ENCODE results near the gene ODAD3. TPM values are rescaled to one million over a fixed set of nuclear protein-coding genes. Genes with fewer than 3 reads are reported as not detected.
A peak's percentile ranks its signal among the peaks of the same experiment; 100 is the strongest.
"Not testable (repeated sequence)": the region's sequence is repeated elsewhere in the genome, so short reads cannot be mapped to it uniquely, and the experiment has no call there.

Gene ODAD3
- total RNA-seq, 2 donors from 2014 or later: 0.30 to 0.95 TPM

GRCh38 chr19:11400798-11401197, 34.1 kb downstream of the ODAD3 start:
- Mint-ChIP-seq H3K9me3 (no peaks in the 10 kb centered on the region), H3K27ac (no peak overlapping the region), H3K36me3 (no peaks in the 10 kb centered on the region)
- no peak for DNase-seq (ENCODE audit: low spot score in 2 of 2)
- ATAC-seq: no peak

DNA sequence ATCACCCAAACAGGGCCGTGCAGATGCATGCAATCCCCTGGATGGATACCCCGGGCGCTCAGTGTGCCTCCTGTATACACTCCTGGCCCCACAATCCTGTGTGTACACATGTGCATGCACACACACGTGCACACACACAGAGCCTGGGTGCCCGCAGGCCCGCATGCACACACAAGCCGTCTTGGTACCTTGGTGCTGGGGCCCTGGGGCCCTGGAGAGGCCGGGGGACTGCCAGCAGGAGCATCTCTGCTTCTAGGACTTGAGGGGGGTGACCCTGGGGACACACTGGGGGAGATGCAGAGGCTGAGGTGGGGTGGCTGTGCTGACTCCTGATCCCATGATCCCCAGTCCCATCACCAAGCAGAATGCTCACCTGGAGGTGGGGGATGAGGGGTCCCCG, 35.3 kb downstream of the ODAD3 start:
- Mint-ChIP-seq H3K27ac (no peak overlapping the region), H3K9me3 (no peaks in the 10 kb centered on the region), H3K36me3 (no peaks in the 10 kb centered on the region)
- DNase-seq (ENCODE audit: low spot score in 2 of 2) (no peak), ATAC-seq (no peak)

GRCh38 chr19:11397089-11397610, 37.8 kb downstream of the ODAD3 start:
- DNase-seq (ENCODE audit: low spot score in 2 of 2): no peak
- no peaks in the 10 kb centered on the region for H3K36me3 Mint-ChIP-seq
- ATAC-seq: no peak
- H3K27ac Mint-ChIP-seq: no peak overlapping the region
- no peaks in the 10 kb centered on the region for H3K9me3 Mint-ChIP-seq

DNA sequence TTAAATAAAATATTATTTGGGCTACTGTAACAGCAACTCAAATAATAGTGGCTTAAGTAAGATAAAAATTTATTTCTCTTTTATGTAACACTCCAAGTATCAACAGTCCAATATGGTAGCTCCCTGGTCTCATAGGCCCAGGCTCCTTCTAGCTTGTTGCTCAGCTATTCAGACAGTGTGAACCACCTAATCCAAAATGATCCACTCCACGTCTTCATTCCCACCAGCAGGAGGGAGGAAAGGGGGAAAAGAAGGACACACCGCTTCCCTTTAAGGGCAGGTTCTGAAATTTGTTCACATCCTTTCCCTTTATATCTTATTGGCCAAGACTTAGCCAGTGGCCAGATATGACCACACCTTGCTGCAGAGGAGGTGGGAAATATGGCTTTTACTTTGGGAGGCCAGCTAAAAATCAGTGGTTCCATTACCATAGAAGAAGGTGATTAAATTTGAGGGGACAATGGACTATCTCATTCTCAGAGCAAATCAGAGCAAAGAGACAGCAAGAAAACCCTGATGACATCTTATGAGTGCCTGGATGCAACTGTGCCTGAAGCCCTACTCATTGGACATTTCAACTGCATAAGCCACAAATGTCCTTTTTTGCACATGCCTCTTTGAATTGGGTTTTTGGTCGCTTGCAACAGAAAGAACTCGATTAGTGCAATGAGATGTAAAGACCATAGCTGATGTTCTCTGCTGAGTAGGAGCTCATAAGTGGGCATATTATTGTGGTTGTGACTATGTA, 43.8 kb downstream of the ODAD3 start:
- no peak for DNase-seq (ENCODE audit: low spot score in 2 of 2)
- Mint-ChIP-seq H3K9me3 (no peaks in the 10 kb centered on the region), H3K36me3 (no peaks in the 10 kb centered on the region), H3K27ac (no peak overlapping the region)
- ATAC-seq: no peak

DNA sequence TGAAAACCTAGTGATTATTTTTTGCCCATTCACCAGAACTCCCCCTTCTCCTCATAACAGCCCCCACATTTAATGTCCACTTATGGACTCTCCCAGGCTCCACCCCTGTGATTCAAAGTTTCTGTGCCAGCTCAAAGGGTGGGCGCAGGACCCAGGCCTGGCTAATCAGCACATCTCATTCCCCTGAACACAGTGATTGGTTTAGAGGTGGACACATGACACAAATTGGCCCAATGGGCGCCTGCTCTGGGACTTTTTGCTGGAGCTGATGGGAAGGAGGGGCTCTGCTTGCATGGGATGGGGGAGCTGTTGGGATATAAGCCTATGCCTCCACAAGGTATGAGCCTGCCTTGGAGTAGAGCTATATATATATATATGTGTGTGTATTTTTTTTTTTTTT, 44.6 kb downstream of the ODAD3 start:
- Mint-ChIP-seq H3K36me3 (no peaks in the 10 kb centered on the region), H3K27ac (no peak overlapping the region), H3K9me3 (no peaks in the 10 kb centered on the region)
- no peak for DNase-seq (ENCODE audit: low spot score in 2 of 2)
- no peak for ATAC-seq

GRCh38 chr19:11387162-11388034, 47.5 kb downstream of the ODAD3 start:
- ATAC-seq: no peak
- Mint-ChIP-seq H3K27ac (no peak overlapping the region), H3K9me3 (no peaks in the 10 kb centered on the region)

GRCh38 chr19:11384778-11385129, 50.2 kb downstream of the ODAD3 start:
- ATAC-seq: no peak
- no peak for DNase-seq (ENCODE audit: low spot score in 2 of 2)
- H3K36me3 Mint-ChIP-seq: peaks cover 5 to 7% of the 10 kb centered on the region in 2 donors
- H3K27ac Mint-ChIP-seq: no peak overlapping the region
- H3K9me3 Mint-ChIP-seq: no peaks in the 10 kb centered on the region

More at GRCh38 chr19:11387162-11388034, 47.5 kb downstream of the ODAD3 start:
- H3K36me3 Mint-ChIP-seq: no peaks in the 10 kb centered on the region
- DNase-seq (ENCODE audit: low spot score in 2 of 2): no peak

DNA sequence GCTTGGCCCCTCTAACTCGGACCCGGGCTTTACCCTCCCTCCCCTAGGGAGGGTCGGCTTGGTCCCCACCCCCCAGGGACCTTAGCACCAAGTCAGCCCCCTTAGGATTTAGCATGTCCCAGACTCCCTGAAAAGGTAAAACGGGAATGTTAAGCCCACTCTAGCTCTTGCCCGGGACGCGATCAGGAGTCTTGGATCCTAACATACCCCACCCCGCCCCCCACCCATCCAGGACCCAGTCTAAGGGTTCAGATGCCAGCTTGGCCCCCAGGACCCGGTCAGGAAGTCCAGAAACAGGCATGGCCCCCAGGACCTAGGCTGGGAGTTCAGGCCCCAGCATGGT, 51.2 kb downstream of the ODAD3 start:
- DNase-seq (ENCODE audit: low spot score in 2 of 2) (no peak), ATAC-seq (no peak)
- Mint-ChIP-seq H3K27ac (no peak overlapping the region), H3K9me3 (no peaks in the 10 kb centered on the region), H3K36me3 (peaks cover 6 to 7% of the 10 kb centered on the region in 2 donors)

- Mint-ChIP-seq H3K27ac (peak overlapping the region in 1 of 2 donors; percentile 93), H3K36me3 (peaks cover 6 to 7% of the 10 kb centered on the region in 2 donors), H3K9me3 (no peaks in the 10 kb centered on the region)
- ATAC-seq (no peak), DNase-seq (ENCODE audit: low spot score in 2 of 2) (peak in 1 of 2 donors; percentile 71)
These were observed 51.8 kb downstream of the ODAD3 start for GRCh38 chr19:11382898-11383705.

- Mint-ChIP-seq H3K36me3 (peaks cover 12 to 25% of the 10 kb centered on the region in 2 donors), H3K9me3 (no peaks in the 10 kb centered on the region), H3K27ac (peak overlapping the region; percentile 93 to 100)
- peak; percentile 95 to 96 for DNase-seq (ENCODE audit: low spot score in 2 of 2)
- peak; percentile 84 to 86 for ATAC-seq
These were observed 54.0 kb downstream of the ODAD3 start for GRCh38 chr19:11380653-11381537.

DNA sequence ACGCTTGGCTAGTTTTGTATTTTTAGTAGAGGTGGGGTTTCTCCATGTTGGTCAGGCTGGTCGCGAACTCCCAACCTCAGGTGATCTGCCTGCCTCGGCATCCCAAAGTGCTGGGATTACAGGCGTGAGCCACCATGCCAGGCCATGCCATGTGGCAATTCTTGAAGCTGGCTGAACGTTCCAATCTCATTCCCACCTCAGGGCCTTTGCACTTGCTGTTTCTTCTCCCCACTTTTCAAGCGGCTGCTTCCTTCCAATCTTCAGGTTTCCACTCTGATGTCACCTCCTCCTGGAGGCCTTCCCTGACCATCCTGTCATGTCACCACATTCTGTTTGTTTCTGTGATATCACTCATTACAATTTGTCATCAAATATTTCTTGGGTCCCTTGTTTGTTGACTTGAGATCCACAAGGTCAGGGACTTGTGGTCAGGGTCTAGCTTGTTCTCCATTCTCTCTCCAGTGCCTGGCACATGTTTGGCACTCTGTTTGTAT, 55.0 kb downstream of the ODAD3 start:
- ATAC-seq: no peak
- Mint-ChIP-seq H3K36me3 (peaks cover 17 to 30% of the 10 kb centered on the region in 2 donors), H3K27ac (peak overlapping the region; percentile 93 to 100), H3K9me3 (no peaks in the 10 kb centered on the region)
- no peak for DNase-seq (ENCODE audit: low spot score in 2 of 2)

DNA sequence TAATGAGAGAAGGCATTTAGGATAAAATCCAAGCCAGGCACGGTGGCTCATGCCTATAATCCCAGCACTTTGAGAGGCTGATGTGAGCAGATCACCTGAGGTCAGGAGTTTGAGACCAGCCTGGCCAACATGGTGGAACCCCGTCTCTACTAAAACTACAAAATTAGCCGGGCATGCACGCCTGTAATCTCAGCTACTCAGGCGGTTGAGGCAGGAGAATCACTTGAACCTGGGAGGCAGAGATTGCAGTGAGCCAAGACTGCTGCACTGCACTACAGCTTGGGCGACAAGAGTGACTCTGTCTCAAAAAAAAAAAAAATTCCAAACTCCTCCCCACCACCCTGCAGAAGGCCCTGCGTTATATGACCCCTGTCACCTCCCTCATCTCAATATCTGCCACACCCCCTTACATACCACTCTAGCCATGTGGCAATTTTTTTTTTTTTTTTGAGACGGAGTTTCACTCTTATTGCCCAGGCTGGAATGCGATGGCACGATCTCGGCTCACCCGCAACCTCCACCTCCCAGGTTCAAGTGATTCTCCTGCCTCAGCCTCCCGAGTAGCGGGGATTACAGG, 55.6 kb downstream of the ODAD3 start:
- peaks cover 17 to 30% of the 10 kb centered on the region in 2 donors for H3K36me3 Mint-ChIP-seq
- H3K9me3 Mint-ChIP-seq; H3K27ac Mint-ChIP-seq; ATAC-seq; DNase-seq (ENCODE audit: low spot score in 2 of 2): not testable (repeated sequence)

DNA sequence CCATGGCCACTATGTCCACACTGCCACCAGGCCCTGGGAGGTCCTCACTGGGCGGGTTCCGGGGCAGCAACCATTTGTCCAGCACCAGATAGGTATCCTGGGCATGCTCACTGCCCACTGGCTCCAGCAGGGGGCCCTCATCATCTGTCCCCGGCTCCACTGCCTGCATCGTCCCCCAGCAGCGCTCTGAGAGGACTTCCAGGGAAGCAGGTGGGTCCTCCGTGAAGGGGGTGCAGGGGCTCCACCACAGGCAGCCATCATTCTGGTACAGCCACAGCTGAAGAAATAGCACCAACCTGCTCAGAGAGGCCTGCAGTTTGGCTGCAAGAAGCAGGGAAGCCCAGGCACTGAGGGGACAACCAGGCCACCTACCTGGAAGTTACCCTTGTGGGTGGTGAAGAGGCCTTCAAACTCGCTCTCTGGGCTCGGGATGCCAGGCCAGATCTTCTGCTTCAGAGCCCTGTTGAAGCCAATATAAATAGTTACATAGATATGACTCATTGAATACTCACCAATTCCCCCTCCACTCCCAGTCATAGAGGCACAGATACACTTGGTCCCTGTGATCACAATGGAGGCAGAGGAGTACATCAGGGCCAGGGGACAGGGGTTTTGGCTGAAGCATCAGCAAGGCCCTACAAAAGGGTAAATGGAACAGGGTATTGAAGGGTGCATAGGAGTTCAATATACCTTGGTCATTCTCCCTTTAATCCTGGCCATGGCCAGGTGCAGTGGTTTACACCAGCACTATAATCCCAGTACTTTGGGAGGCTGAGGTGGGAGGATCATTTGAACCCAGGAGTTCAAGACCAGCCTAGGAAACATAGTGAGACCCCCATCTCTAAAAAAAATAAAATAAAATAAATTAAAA, 56.4 kb downstream of the ODAD3 start:
- ATAC-seq (no peak), DNase-seq (ENCODE audit: low spot score in 2 of 2) (no peak)
- peaks cover 17 to 30% of the 10 kb centered on the region in 2 donors for H3K36me3 Mint-ChIP-seq
- no peak overlapping the region for H3K27ac Mint-ChIP-seq
- H3K9me3 Mint-ChIP-seq: no peaks in the 10 kb centered on the region

DNA sequence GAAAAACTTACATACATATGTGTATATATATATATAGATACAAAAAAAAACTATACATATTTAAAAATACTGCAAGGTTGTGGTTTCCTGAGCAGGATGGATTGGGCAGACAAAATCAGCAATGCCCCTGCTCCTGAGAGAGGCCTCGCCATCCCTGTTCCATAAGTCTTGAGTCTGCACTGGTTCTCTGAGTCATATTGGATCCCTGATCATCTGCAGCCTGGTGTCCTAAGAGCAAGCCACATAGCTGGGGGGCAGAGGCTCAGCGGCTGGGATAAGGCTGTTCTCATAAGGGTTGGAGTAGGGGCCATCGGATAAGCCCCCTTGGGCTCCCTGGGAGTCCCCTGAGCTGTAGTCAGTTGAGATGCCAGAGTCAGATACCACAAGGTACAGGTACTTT, 57.2 kb downstream of the ODAD3 start:
- no peaks in the 10 kb centered on the region for H3K9me3 Mint-ChIP-seq
- H3K27ac Mint-ChIP-seq: peak overlapping the region; percentile 26 to 72
- ATAC-seq (no peak), DNase-seq (ENCODE audit: low spot score in 2 of 2) (no peak)
- H3K36me3 Mint-ChIP-seq: peaks cover 17 to 30% of the 10 kb centered on the region in 2 donors

- DNase-seq (ENCODE audit: low spot score in 2 of 2) (no peak), ATAC-seq (no peak)
- H3K27ac Mint-ChIP-seq: peak overlapping the region; percentile 72 to 88
- H3K36me3 Mint-ChIP-seq: peaks cover 17 to 30% of the 10 kb centered on the region in 2 donors
- H3K9me3 Mint-ChIP-seq: no peaks in the 10 kb centered on the region
These were observed 57.7 kb downstream of the ODAD3 start for GRCh38 chr19:11377237-11377636.
